Activated CD4-positive, alpha-beta T cell treated with anti-CD3 and anti-CD28 coated beads, Interleukin-2, amount 10 ng/mL, durations not matched to agents 7 days and 5 days (primary cell): ENCODE results near the gene KCNMA1. TPM values are rescaled to one million over a fixed set of nuclear protein-coding genes. Genes with fewer than 3 reads are reported as not detected.

Source experiments
- CTCF ChIA-PET: fragments of 350-600 bp; sonication (Branson Sonifier 250); formaldehyde crosslinking; loops from one replicate; lab custom pipeline; 2021; ENCODE audit warnings: antibody characterized with exemption; lab: Charles Lee
- POLR2A ChIA-PET: fragments of 350-600 bp; sonication (Branson Sonifier 250); formaldehyde crosslinking; loops from one replicate; lab custom pipeline; 2021; ENCODE audit warnings: antibody characterized with exemption; lab: Charles Lee
- DNase-seq: peaks from one replicate; pipeline ENCODE4 v3.0.0-alpha.2; 2020
- H3K27ac Mint-ChIP-seq: one replicate; pipeline ENCODE4 v1.8.0; 2021; ENCODE audit warnings: mild to moderate bottlenecking, moderate library complexity, mixed read lengths
- H3K27me3 Mint-ChIP-seq: one replicate; pipeline ENCODE4 v1.8.0; 2021; ENCODE audit warnings: mixed read lengths
- H3K36me3 Mint-ChIP-seq: one replicate; pipeline ENCODE4 v1.8.0; 2021; ENCODE audit warnings: low read depth, mixed read lengths
- H3K4me1 Mint-ChIP-seq: one replicate; pipeline ENCODE4 v1.8.0; 2021; ENCODE audit warnings: mixed read lengths
- H3K4me3 Mint-ChIP-seq: one replicate; pipeline ENCODE4 v1.8.0; 2021; ENCODE audit warnings: mild to moderate bottlenecking, moderate library complexity, mixed read lengths
- H3K9me3 Mint-ChIP-seq: one replicate; pipeline ENCODE4 v1.8.0; 2021; ENCODE audit warnings: mixed read lengths
- total RNA-seq, 2 experiments: library from RNA; stranded (reverse); gene quantifications; one replicate each; pipeline ENCODE4 v1.2.3, GENCODE V29; 2021

The KCNMA1 gene
- total RNA-seq, 2 experiments from 2014 or later: not detected

GRCh38 chr10:76899490-76899889 lies 738.1 kb downstream of the KCNMA1 start:
- peaks cover 2% of the 10 kb centered on the region for H3K27me3 Mint-ChIP-seq
- no peaks in the 10 kb centered on the region for H3K9me3 Mint-ChIP-seq
- DNase-seq: no peak
- no peaks in the 10 kb centered on the region for H3K4me1 Mint-ChIP-seq
- no peak overlapping the region for H3K4me3 Mint-ChIP-seq
- no peak overlapping the region for H3K27ac Mint-ChIP-seq
- POLR2A ChIA-PET: no interaction called here
- no peaks in the 10 kb centered on the region for H3K36me3 Mint-ChIP-seq
- CTCF ChIA-PET: no interaction called here

GRCh38 chr10:76892766-76893479 lies 744.7 kb downstream of the KCNMA1 start:
- Mint-ChIP-seq H3K4me1 (no peaks in the 10 kb centered on the region), H3K36me3 (no peaks in the 10 kb centered on the region), H3K4me3 (no peak overlapping the region), H3K27ac (no peak overlapping the region), H3K9me3 (no peaks in the 10 kb centered on the region), H3K27me3 (peaks cover 2% of the 10 kb centered on the region)
- no peak for DNase-seq
- ChIA-PET POLR2A (no interaction called here), CTCF (no interaction called here)

GRCh38 chr10:76887223-76888010 lies 750.2 kb downstream of the KCNMA1 start:
- H3K4me3 Mint-ChIP-seq: no peak overlapping the region
- no peaks in the 10 kb centered on the region for H3K27me3 Mint-ChIP-seq
- peaks cover 3% of the 10 kb centered on the region for H3K4me1 Mint-ChIP-seq
- no peak overlapping the region for H3K27ac Mint-ChIP-seq
- H3K9me3 Mint-ChIP-seq: no peaks in the 10 kb centered on the region
- POLR2A ChIA-PET: no interaction called here
- H3K36me3 Mint-ChIP-seq: no peaks in the 10 kb centered on the region
- CTCF ChIA-PET: no interaction called here
- no peak for DNase-seq

GRCh38 chr10:76885816-76886215 lies 751.8 kb downstream of the KCNMA1 start:
- ChIA-PET POLR2A (no interaction called here), CTCF (no interaction called here)
- H3K9me3 Mint-ChIP-seq: no peaks in the 10 kb centered on the region
- no peak overlapping the region for H3K27ac Mint-ChIP-seq
- H3K4me3 Mint-ChIP-seq: no peak overlapping the region
- peaks cover 9% of the 10 kb centered on the region for H3K4me1 Mint-ChIP-seq
- H3K36me3 Mint-ChIP-seq: no peaks in the 10 kb centered on the region
- no peak for DNase-seq
- no peaks in the 10 kb centered on the region for H3K27me3 Mint-ChIP-seq

GRCh38 chr10:76884673-76885275 lies 752.8 kb downstream of the KCNMA1 start:
- peaks cover 9% of the 10 kb centered on the region for H3K4me1 Mint-ChIP-seq

GRCh38 chr10:76883596-76883995 lies 754.0 kb downstream of the KCNMA1 start:
- Mint-ChIP-seq H3K36me3 (no peaks in the 10 kb centered on the region), H3K27me3 (no peaks in the 10 kb centered on the region), H3K4me1 (peaks cover 9% of the 10 kb centered on the region), H3K27ac (no peak overlapping the region), H3K4me3 (no peak overlapping the region), H3K9me3 (no peaks in the 10 kb centered on the region)
- ChIA-PET POLR2A (no interaction called here), CTCF (no interaction called here)
- DNase-seq: no peak

More at GRCh38 chr10:76884673-76885275, 752.8 kb downstream of the KCNMA1 start:
- Mint-ChIP-seq H3K27ac (no peak overlapping the region), H3K9me3 (no peaks in the 10 kb centered on the region), H3K36me3 (no peaks in the 10 kb centered on the region), H3K27me3 (no peaks in the 10 kb centered on the region), H3K4me3 (no peak overlapping the region)
- ChIA-PET CTCF (no interaction called here), POLR2A (no interaction called here)
- DNase-seq: no peak

GRCh38 chr10:76882796-76883195 lies 754.8 kb downstream of the KCNMA1 start:
- H3K4me3 Mint-ChIP-seq: no peak overlapping the region
- ChIA-PET CTCF (no interaction called here), POLR2A (no interaction called here)
- peaks cover 9% of the 10 kb centered on the region for H3K4me1 Mint-ChIP-seq
- no peak overlapping the region for H3K27ac Mint-ChIP-seq
- H3K27me3 Mint-ChIP-seq: no peaks in the 10 kb centered on the region
- no peaks in the 10 kb centered on the region for H3K9me3 Mint-ChIP-seq
- DNase-seq: no peak
- H3K36me3 Mint-ChIP-seq: no peaks in the 10 kb centered on the region

GRCh38 chr10:76882245-76882644 lies 755.4 kb downstream of the KCNMA1 start:
- no peak for DNase-seq
- Mint-ChIP-seq H3K36me3 (no peaks in the 10 kb centered on the region), H3K27ac (no peak overlapping the region), H3K4me3 (no peak overlapping the region), H3K9me3 (no peaks in the 10 kb centered on the region), H3K4me1 (peaks cover 9% of the 10 kb centered on the region), H3K27me3 (no peaks in the 10 kb centered on the region)
- CTCF ChIA-PET: no interaction called here
- POLR2A ChIA-PET: no interaction called here

- ChIA-PET POLR2A (no interaction called here), CTCF (no interaction called here)
- H3K9me3 Mint-ChIP-seq: no peaks in the 10 kb centered on the region
- DNase-seq: no peak
- no peak overlapping the region for H3K4me3 Mint-ChIP-seq
- H3K36me3 Mint-ChIP-seq: no peaks in the 10 kb centered on the region
- peaks cover 9% of the 10 kb centered on the region for H3K4me1 Mint-ChIP-seq
- H3K27me3 Mint-ChIP-seq: no peaks in the 10 kb centered on the region
- no peak overlapping the region for H3K27ac Mint-ChIP-seq
These were observed 756.0 kb downstream of the KCNMA1 start for GRCh38 chr10:76881477-76882220.

- POLR2A ChIA-PET: no interaction called here
- H3K36me3 Mint-ChIP-seq: no peaks in the 10 kb centered on the region
- peaks cover 9% of the 10 kb centered on the region for H3K4me1 Mint-ChIP-seq
- no peak overlapping the region for H3K27ac Mint-ChIP-seq
- no peak for DNase-seq
- H3K4me3 Mint-ChIP-seq: no peak overlapping the region
- H3K27me3 Mint-ChIP-seq: no peaks in the 10 kb centered on the region
- CTCF ChIA-PET: no interaction called here
- no peaks in the 10 kb centered on the region for H3K9me3 Mint-ChIP-seq
These were observed 756.7 kb downstream of the KCNMA1 start for GRCh38 chr10:76880931-76881330.

GRCh38 chr10:76879116-76879913 lies 758.3 kb downstream of the KCNMA1 start:
- ChIA-PET POLR2A (no interaction called here), CTCF (no interaction called here)
- Mint-ChIP-seq H3K27me3 (no peaks in the 10 kb centered on the region), H3K4me3 (no peak overlapping the region), H3K4me1 (peaks cover 9% of the 10 kb centered on the region), H3K27ac (no peak overlapping the region), H3K9me3 (no peaks in the 10 kb centered on the region), H3K36me3 (no peaks in the 10 kb centered on the region)
- no peak for DNase-seq

GRCh38 chr10:76878514-76878913 lies 759.1 kb downstream of the KCNMA1 start:
- no peak overlapping the region for H3K4me3 Mint-ChIP-seq
- no peaks in the 10 kb centered on the region for H3K9me3 Mint-ChIP-seq
- DNase-seq: no peak
- H3K27me3 Mint-ChIP-seq: no peaks in the 10 kb centered on the region
- CTCF ChIA-PET: no interaction called here
- H3K4me1 Mint-ChIP-seq: peaks cover 9% of the 10 kb centered on the region
- no peaks in the 10 kb centered on the region for H3K36me3 Mint-ChIP-seq
- POLR2A ChIA-PET: no interaction called here
- no peak overlapping the region for H3K27ac Mint-ChIP-seq
